HUES6 (cell line): ENCODE measurements around the gene NOX3.
"Not testable (repeated sequence)": the region's sequence is repeated elsewhere in the genome, so short reads cannot be mapped to it uniquely, and the experiment has no call there.

ENCODE experiments used
- H3K27ac ChIP-seq: 2 replicates; pipeline ENCODE4 v1.7.0; 2013; ENCODE audit warnings: low read depth, mild to moderate bottlenecking, low read length, inconsistent platforms
- H3K27me3 ChIP-seq: 2 replicates; pipeline ENCODE4 v1.6.1; 2013; ENCODE audit warnings: low read length; ENCODE audit not compliant: control insufficient read depth, insufficient read depth
- H3K36me3 ChIP-seq: 2 replicates; pipeline ENCODE4 v1.6.1; 2013; ENCODE audit warnings: low read length; ENCODE audit not compliant: control insufficient read depth, insufficient read depth
- H3K4me1 ChIP-seq: 2 replicates; pipeline ENCODE4 v1.6.1; 2013; ENCODE audit warnings: low read length; ENCODE audit not compliant: control insufficient read depth, insufficient read depth
- H3K4me3 ChIP-seq: 2 replicates; pipeline ENCODE4 v1.5.1; 2013; ENCODE audit warnings: low read depth, low read length
- H3K9ac ChIP-seq: one replicate; pipeline ENCODE4 v1.6.1; 2013; ENCODE audit warnings: mild to moderate bottlenecking, low read length
- H3K9me3 ChIP-seq: 2 replicates; pipeline ENCODE4 v1.6.1; 2013; ENCODE audit warnings: low read depth, low read length; ENCODE audit not compliant: control insufficient read depth, insufficient read depth

The NOX3 gene

DNA sequence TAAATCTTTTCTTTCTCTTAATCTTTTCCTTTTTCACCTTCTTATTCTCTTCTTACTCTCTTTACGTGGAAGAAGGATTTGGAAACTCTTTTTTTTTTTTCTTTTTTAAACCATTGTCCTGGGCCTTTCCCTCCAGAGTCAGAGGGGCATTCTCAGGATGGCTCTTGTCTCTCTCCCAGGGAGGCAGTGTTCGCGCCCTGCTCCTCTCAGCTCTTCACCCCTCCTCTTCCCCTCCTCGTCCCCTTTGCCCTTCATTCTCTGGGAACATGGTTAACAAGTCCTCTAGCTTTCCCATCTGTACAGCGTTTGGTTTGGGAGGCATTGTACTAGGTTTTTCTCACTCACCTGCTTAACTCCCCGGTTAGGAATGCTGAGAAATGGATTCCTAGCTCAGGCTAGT lies 89.3 kb downstream of the NOX3 start:
- Histone ChIP-seq H3K4me1 (no peaks in the 10 kb centered on the region), H3K9me3 (no peaks in the 10 kb centered on the region), H3K9ac (no peak overlapping the region), H3K27me3 (no peaks in the 10 kb centered on the region), H3K27ac (no peak overlapping the region), H3K36me3 (no peaks in the 10 kb centered on the region), H3K4me3 (no peak overlapping the region)

DNA sequence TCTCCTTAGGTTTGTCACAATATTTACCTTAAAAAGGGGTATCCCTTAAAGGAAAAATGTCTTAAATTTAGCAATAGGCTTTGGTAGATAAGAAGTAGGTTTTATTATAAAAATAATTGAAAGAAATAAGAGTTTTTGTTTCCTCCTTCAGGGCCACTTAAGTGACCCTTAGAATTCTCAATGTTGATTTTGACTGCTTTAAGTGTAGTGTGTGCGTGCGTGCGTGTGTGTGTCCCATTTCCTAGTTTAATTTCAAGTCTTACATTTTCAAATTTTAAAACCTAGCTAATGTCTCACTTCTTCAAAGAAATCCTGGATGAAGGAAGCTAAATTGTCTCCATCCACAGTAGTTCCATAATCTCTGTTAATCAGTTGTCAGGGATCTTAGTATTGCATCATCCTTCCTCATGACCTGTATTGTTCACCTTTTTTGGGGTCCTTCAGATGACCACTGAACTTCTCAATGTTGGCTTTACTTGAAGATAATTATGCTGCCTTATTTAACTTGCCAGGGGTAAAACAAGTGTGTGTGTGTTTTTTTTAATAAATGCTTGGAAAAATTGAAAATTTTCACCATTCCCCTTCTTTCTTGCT lies 90.7 kb downstream of the NOX3 start:
- Histone ChIP-seq H3K36me3 (no peaks in the 10 kb centered on the region), H3K27me3 (no peaks in the 10 kb centered on the region), H3K9ac (no peak overlapping the region)

DNA sequence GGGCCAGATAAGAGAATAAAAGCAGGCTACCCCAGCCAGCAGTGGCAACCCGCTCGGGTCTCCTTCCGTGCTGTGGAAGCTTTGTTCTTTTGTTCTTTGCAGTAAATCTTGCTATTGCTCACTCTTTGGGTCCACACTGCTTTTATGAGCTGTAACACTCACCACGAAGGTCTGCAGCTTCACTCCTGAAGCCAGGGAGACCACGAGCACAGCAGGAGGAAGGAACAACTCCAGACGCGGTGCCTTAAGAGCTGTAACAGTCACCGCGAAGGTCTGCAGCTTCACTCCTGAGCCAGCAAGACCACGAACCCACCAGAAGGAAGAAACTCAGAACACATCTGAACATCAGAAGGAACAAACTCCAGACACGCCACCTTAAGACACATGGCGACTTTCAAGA lies 91.6 kb downstream of the NOX3 start:
- H3K36me3 ChIP-seq, H3K27ac ChIP-seq, H3K4me1 ChIP-seq, H3K27me3 ChIP-seq, H3K9ac ChIP-seq, H3K9me3 ChIP-seq, H3K4me3 ChIP-seq: not testable (repeated sequence)

More for the DNA sequence above, 90.7 kb downstream of the NOX3 start:
- H3K4me1 ChIP-seq: no peaks in the 10 kb centered on the region
- H3K9me3 ChIP-seq: no peaks in the 10 kb centered on the region
- no peak overlapping the region for H3K4me3 ChIP-seq
- no peak overlapping the region for H3K27ac ChIP-seq

DNA sequence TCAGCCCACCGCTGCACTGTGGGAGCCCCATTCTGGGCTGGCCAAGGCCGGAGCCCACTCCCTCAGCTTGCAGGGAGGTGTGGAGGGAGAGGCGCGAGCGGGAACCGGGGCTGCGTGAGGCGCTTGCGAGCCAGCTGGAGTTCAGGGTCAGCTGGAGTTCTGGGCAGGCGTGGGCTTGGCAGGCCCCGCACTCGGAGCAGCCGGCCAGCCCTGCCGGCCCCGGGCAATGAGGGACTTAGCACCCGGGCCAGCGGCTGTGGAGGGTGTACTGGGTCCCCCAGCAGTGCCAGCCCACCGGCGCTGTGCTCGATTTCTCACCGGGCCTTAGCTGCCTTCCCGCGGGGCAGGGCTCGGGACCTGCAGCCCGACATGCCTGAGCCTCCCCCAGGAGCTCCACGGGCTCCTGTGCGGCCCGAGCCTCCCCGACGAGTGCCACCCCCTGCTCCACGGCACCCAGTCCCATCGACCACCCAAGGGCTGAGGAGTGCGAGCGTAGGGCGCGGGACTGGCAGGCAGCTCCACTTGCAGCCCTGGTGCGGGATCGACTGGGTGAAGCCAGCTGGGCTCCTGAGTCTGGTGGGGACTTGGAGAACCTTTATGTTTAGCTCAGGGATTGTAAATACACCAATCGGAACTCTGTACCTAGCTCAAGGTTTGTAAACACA lies 92.5 kb downstream of the NOX3 start:
- H3K9ac ChIP-seq, H3K9me3 ChIP-seq, H3K4me1 ChIP-seq, H3K36me3 ChIP-seq, H3K4me3 ChIP-seq, H3K27me3 ChIP-seq, H3K27ac ChIP-seq: not testable (repeated sequence)

DNA sequence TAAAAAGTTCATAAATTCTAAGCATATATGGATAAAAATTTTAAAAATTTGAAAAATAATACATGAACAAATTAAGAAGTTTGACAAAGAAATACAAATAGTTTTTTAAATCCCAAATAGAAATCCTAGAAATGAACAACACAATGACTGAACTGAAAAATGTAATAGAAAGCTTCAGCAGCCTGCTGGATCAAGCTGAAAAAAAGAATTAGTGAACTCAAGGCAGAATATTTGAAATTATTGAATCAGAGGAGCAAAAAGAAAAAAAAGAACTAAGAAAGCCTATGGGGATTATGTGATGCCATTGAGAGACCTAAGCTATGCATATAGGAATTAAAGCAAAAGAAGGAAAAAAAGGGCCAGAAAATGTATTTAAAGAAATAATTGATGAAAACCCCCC lies 101.5 kb downstream of the NOX3 start:
- Histone ChIP-seq H3K4me3 (no peak overlapping the region), H3K4me1 (no peaks in the 10 kb centered on the region), H3K36me3 (no peaks in the 10 kb centered on the region), H3K27ac (no peak overlapping the region), H3K27me3 (no peaks in the 10 kb centered on the region), H3K9ac (no peak overlapping the region), H3K9me3 (no peaks in the 10 kb centered on the region)

DNA sequence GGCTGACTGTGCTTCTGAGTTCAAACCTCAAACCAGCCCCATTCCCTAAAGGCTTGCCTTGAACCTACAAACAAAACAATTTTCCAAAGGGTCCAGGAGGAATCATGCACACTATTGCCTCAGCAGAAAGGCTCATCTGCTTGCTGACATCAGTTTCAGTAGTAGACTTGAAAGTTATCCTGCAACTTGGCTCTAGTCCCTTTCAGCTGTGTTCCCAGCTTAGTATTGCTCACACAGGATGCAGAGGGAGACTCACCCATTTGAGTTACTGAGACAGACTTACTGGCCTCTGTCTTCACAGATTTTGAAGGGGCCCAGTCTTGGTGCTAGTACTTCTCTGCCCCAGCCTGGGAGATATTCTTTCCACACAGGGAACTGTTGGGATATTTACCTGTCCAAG lies 102.8 kb downstream of the NOX3 start:
- Histone ChIP-seq H3K4me1 (no peaks in the 10 kb centered on the region), H3K27me3 (no peaks in the 10 kb centered on the region), H3K9ac (no peak overlapping the region), H3K4me3 (no peak overlapping the region), H3K27ac (no peak overlapping the region), H3K9me3 (no peaks in the 10 kb centered on the region), H3K36me3 (no peaks in the 10 kb centered on the region)

DNA sequence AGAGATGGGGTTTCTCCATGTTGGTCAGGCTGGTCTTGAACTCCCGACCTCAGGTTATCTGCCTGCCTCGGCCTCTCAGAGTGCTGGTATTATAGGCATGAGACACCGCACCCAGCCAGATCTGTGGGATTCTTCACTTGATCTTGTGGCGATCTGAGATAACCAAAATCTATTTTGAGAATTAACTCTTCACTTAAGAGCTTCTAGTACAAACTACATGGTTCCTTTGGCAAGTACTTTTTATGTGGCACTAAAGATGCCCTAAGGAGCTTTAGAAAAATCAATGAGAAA lies 103.6 kb downstream of the NOX3 start:
- Histone ChIP-seq H3K4me3 (no peak overlapping the region), H3K27me3 (no peaks in the 10 kb centered on the region), H3K9me3 (no peaks in the 10 kb centered on the region), H3K36me3 (no peaks in the 10 kb centered on the region), H3K9ac (no peak overlapping the region), H3K4me1 (no peaks in the 10 kb centered on the region), H3K27ac (no peak overlapping the region)

DNA sequence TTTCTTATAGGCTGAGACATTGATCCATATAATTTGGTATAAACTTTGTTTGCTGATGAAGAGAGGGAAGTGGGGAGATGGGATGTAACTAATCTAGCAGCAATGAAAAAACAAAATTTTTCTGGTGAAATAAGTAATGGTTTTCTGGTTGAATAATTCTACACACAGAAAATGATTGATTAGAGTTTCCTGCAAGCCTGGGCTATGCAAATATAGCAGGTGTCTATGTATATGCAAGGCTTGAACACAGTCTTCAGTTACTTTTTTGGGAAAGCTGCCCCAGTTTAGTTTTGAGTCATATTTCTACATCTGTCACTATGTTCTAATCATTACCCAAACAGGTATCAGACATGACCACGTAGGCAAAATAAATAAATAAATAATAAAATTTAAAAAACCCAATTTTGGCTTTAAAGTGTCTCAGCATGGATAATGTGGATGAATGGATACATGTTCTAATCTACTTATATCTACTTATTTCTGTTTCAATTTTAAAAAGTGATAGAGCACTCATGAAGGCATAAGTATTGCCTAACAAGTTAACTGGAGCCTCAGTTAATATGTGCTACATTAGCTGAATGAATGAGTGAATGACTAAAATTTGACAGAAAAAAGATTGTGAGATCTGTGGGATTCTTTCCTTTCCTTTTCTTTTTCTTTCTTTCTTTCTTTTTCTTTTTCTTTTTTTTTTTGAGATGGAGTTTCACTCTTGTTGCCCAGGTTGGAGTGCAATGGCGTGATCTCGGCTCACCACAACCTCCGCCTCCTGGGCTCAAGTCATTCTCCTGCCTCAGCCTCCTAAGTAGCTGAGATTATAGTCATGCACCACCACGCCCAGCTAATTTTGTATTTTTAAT lies 104.1 kb downstream of the NOX3 start:
- H3K4me3 ChIP-seq: no peak overlapping the region
- H3K36me3 ChIP-seq: no peaks in the 10 kb centered on the region
- no peak overlapping the region for H3K27ac ChIP-seq
- no peak overlapping the region for H3K9ac ChIP-seq
- H3K27me3 ChIP-seq: no peaks in the 10 kb centered on the region
- no peaks in the 10 kb centered on the region for H3K9me3 ChIP-seq
- H3K4me1 ChIP-seq: no peaks in the 10 kb centered on the region

DNA sequence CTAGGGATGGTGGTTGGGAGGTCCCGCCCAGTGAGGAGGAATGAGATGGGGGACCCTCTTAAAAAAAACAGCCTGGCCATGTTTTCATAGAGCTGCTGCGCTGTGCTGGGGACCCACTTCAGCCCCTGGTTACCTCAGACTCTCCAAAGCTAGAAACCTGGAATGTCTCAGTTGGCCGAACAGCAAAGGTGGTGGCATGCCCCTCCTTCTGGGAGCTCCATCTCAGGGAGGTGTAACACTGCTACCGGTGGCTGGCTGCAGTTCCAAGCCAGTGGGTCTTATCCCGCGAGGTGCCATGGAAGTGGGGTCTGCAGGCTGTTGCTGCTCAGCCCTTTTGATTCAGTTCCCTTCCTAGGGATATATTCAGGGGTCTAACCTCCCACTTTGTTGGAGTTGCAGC lies 105.7 kb downstream of the NOX3 start:
- H3K9me3 ChIP-seq: peaks cover 5% of the 10 kb centered on the region; the same call in 1 of the 2 replicates
- H3K27ac ChIP-seq: no peak overlapping the region
- no peak overlapping the region for H3K4me3 ChIP-seq
- no peaks in the 10 kb centered on the region for H3K4me1 ChIP-seq
- no peaks in the 10 kb centered on the region for H3K27me3 ChIP-seq
- no peak overlapping the region for H3K9ac ChIP-seq
- H3K36me3 ChIP-seq: no peaks in the 10 kb centered on the region

DNA sequence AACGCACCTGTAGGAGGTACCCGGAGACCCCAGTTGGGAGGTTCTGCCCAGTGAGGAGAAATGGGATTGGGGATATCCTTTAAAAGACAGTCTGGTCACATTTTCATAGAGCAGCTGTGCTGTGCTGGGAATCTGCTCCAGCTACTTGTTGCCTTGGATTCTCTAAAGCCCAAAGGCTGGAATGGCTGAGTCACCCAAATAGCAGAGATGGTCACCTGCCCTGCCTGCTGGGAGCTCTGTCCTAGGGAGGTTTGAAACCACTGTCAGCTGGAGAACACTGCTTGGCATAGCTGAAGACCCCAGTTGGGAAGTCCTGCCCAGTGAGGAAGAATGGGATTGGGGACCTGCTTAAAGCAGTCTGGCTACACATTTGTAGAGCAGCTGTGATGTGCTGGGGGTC lies 106.5 kb downstream of the NOX3 start:
- no peaks in the 10 kb centered on the region for H3K27me3 ChIP-seq
- no peak overlapping the region for H3K4me3 ChIP-seq
- H3K4me1 ChIP-seq: no peaks in the 10 kb centered on the region
- no peaks in the 10 kb centered on the region for H3K36me3 ChIP-seq
- peaks cover 5% of the 10 kb centered on the region; the same call in 1 of the 2 replicates for H3K9me3 ChIP-seq
- H3K27ac ChIP-seq: no peak overlapping the region
- no peak overlapping the region for H3K9ac ChIP-seq

DNA sequence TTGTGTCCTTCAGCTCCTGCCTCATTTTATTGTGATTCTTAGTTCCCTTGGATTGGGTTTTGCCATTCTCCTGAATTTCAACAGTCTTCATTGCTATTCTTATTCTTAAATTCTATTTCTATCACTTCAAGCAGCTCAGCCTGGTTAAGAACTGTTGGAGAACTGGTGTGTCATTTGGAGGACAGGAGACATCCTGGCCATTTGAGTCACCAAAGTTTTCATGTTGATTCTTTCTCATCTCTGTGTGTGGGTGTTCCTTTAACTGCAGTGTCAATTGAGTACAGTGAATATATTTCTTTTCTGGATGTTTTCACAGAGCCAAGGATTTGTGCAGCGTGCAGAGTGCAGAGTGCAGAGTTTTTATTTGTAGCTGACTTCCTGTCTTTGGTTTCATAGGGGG lies 107.8 kb downstream of the NOX3 start:
- Histone ChIP-seq H3K27ac (no peak overlapping the region), H3K4me3 (no peak overlapping the region), H3K9ac (no peak overlapping the region), H3K36me3 (no peaks in the 10 kb centered on the region), H3K27me3 (no peaks in the 10 kb centered on the region), H3K9me3 (peaks cover 5% of the 10 kb centered on the region; the same call in 1 of the 2 replicates), H3K4me1 (no peaks in the 10 kb centered on the region)
